Activated B cell treated with CpG ODN at 0.5 μM for 24 hours (primary cell): ENCODE data around the gene UNC119B. TPM values are rescaled to one million over a fixed set of nuclear protein-coding genes. Genes with fewer than 3 reads are reported as not detected.

ENCODE experiments used
- ATAC-seq: fragments of 200-7000 bp; cut with Tn5 transposase; one replicate; pipeline ENCODE4 v1.10.0; 2021; ENCODE audit warnings: low read depth, mild to moderate bottlenecking, moderate library complexity
- CTCF ChIA-PET: fragments of 350-600 bp; sonication (Branson Sonifier 250); formaldehyde crosslinking; loops from one replicate; lab custom pipeline; 2021; ENCODE audit warnings: antibody characterized with exemption; lab: Charles Lee
- POLR2A ChIA-PET: fragments of 350-600 bp; sonication (Branson Sonifier 250); formaldehyde crosslinking; loops from one replicate; lab custom pipeline; 2021; ENCODE audit warnings: antibody characterized with exemption; lab: Charles Lee
- DNase-seq: peaks from one replicate; pipeline ENCODE4 v3.0.0; 2022
- H3K27ac Mint-ChIP-seq: one replicate; pipeline ENCODE4 v1.8.0; 2020; ENCODE audit warnings: mixed read lengths
- H3K27me3 Mint-ChIP-seq: one replicate; pipeline ENCODE4 v1.8.0; 2021; ENCODE audit warnings: mixed read lengths
- H3K36me3 Mint-ChIP-seq: one replicate; pipeline ENCODE4 v1.8.0; 2021; ENCODE audit warnings: low read depth, mixed read lengths
- H3K4me1 Mint-ChIP-seq: one replicate; pipeline ENCODE4 v1.8.0; 2021; ENCODE audit warnings: mixed read lengths
- H3K4me3 Mint-ChIP-seq: one replicate; pipeline ENCODE4 v1.8.0; 2020; ENCODE audit warnings: mild to moderate bottlenecking, mixed read lengths
- H3K9me3 Mint-ChIP-seq: one replicate; pipeline ENCODE4 v1.8.0; 2020; ENCODE audit warnings: mixed read lengths
- CTCF ChIP-seq: fragments of 200-600 bp; IDR thresholded peaks from one replicate; pipeline ENCODE4 v1.8.0; 2022; ENCODE audit warnings: antibody characterized with exemption, mild to moderate bottlenecking
- intact Hi-C: fragments of 100-400 bp; cut with micrococcal nuclease; formaldehyde crosslinking; loops from one replicate; pipeline ENCODE4 v1.15.1; 2024
- total RNA-seq: library from RNA; stranded (reverse); gene quantifications from 2 replicates; pipeline ENCODE4 v1.2.3, GENCODE V29; 2022

Gene UNC119B
- total RNA-seq, 1 donor from 2014 or later = 18.5 TPM

DNA sequence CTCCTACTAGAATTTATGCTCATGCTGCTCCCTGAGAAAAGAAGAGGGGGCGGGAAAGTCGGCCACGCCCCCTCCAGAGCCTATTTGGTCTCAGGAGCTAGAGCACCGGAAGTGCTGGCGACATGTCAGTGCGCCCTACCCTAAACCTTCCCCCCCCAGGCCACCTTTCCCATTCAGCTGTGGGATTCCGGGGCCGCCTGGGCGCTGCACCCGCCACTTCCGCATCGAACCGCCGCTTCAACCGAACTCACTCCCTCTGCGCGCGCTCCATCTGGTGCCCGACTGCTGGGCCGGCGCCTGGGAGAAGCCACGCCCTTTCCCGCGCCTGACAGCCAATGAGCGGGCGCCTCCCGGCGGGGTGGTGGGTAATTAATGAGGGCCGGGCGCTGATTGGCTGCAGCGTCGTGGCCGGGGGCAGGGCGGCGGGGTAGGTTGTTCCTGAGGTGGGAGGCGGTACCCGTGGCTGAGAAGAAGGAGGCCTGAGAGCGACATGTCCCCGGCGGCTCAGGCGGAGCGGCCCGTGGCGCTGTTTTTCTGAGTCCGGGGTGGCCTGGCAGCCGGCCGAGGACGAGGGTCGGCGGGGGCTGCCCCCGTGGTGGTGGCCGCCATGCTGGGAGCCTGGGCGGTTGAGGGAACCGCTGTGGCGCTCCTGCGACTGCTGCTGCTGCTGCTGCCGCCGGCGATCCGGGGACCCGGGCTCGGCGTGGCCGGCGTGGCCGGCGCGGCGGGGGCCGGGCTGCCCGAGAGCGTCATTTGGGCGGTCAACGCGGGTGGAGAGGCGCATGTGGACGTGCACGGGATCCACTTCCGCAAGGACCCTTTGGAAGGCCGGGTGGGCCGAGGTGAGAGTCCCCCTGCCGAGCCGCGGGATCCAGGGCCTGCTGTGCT is 23.3 kb upstream of the UNC119B start, which contains the start of gene MLEC:
MLEC (plus strand) TSS at position 460 of the 888 bp plus-strand sequence; CDS start at position 608, 148 bp downstream.
- peaks cover 43% of the 10 kb centered on the region for H3K4me1 Mint-ChIP-seq
- CTCF ChIA-PET = interaction anchor here (0.6 to 3.5 kb wide), 14 partner anchors 13 to 285 kb away, joined by 3 to 63 read pairs (median 3); partner anchors contain the start of genes CABP1, POP5 and UNC119B
- intact Hi-C loops = loop anchor here (1.0 to 5.0 kb wide), 10 partner anchors 9 to 485 kb away; partner anchors contain the start of genes ACADS, COX6A1, POP5 and RNF10

DNA sequence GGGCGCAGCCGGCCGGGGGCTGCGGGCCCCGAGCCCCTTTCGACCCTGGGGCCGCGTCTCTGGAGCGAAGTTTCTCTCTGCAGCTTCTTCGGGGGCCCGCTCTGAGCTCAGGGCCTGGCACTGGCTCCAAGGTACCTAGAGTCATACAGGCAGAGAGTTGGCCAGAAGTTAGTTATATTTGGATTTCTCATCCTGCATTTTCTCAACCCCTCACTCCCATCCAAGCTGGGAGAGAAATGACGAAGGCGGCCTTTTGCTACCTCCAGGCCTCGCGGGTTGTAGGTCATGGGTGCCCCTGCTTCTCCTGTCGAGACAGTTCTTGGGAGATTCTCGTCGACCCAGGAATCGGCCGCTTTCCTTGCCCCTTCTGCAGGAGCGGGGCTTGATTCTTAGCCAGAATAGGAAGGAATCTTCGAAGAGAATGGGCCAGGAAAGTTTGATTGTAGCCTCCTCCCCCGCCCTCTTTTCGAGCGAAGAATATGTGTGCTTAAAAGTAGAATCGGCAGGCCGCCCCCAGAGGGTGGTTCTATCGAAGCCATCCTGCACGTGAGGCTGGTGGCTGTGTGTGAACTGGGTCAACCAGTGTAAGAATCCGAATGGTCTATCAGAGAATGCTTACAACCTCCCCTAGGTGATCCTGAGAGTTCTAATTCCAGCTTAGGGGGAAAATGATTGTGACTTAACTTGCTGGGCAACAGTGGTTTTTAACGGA is 22.5 kb upstream of the UNC119B start:
- H3K4me1 Mint-ChIP-seq = peaks cover 47% of the 10 kb centered on the region
- no peak for TF ChIP-seq CTCF
- POLR2A ChIA-PET = interaction anchor here (0.7 to 5.7 kb wide), 7 partner anchors 10 to 284 kb away, joined by 3 to 59 read pairs (median 7); partner anchors contain the start of gene UNC119B
- CTCF ChIA-PET = interaction anchor here (1.4 to 3.5 kb wide), 2 partner anchors 39 to 284 kb away, joined by 3 to 63 read pairs; no protein-coding TSS in a partner anchor
- ATAC-seq = no peak
- peak overlapping the region; percentile 63 for H3K27ac Mint-ChIP-seq
- DNase-seq = no peak
- peak overlapping the region; percentile 86 for H3K4me3 Mint-ChIP-seq
- intact Hi-C loops = loop anchor here (1.0 to 5.0 kb wide), 6 partner anchors 27 to 485 kb away; partner anchors contain the start of genes COX6A1, RNF10, RPLP0 and SPPL3
- H3K9me3 Mint-ChIP-seq = no peaks in the 10 kb centered on the region
- H3K36me3 Mint-ChIP-seq = peaks cover 9% of the 10 kb centered on the region
- H3K27me3 Mint-ChIP-seq = no peaks in the 10 kb centered on the region

More for the DNA sequence above, 23.3 kb upstream of the UNC119B start, which contains the start of gene MLEC:
- DNase-seq (peak; percentile 98), ATAC-seq (peak; percentile 77)
- no peak for TF ChIP-seq CTCF
- peak within 1 kb of the TSS; percentile 91 for H3K4me3 Mint-ChIP-seq
- no peaks in the 10 kb centered on the region for H3K27me3 Mint-ChIP-seq
- H3K27ac Mint-ChIP-seq = peak within 1 kb of the TSS; percentile 97
- H3K9me3 Mint-ChIP-seq = no peaks in the 10 kb centered on the region
- POLR2A ChIA-PET = interaction anchor here (0.6 to 5.7 kb wide), 16 partner anchors 9 to 328 kb away, joined by 3 to 59 read pairs (median 4); partner anchors contain the start of genes DYNLL1, SPPL3 and UNC119B
- peaks cover 2% of the 10 kb centered on the region for H3K36me3 Mint-ChIP-seq

DNA sequence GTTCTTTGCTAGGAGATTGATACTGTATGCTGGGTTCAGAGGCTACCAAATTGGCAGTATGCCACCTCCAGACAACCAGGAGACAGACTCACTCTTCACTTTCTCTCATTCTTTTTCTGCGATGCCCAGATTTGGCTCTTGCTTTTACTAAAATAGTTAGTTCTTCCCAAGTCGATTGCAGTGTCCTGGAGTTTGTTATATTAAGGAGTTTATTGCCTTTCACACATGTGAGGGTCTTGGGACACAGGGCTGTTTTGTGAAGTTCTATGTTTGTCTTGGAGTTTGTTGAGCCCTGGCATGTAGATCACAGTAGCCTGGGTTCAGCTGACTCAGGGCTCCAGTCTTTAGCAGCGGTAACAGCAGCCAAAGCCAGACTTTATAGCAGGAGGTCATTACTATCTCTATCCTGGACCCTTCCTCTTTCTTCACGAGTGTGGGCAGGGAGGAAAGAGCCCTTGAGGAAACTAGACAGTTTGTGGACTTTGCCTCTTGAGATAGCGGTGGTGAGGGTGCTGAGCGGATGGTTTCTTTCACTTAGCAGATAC is 21.7 kb upstream of the UNC119B start:
- POLR2A ChIA-PET = interaction anchor here (0.7 to 5.7 kb wide), 4 partner anchors 10 to 40 kb away, joined by 4 to 59 read pairs (median 32); no protein-coding TSS in a partner anchor
- no peaks in the 10 kb centered on the region for H3K27me3 Mint-ChIP-seq

More for the DNA sequence above, 21.7 kb upstream of the UNC119B start:
- Mint-ChIP-seq H3K9me3 (no peaks in the 10 kb centered on the region), H3K4me3 (peak overlapping the region; percentile 86), H3K27ac (no peak overlapping the region), H3K4me1 (peaks cover 43% of the 10 kb centered on the region), H3K36me3 (peaks cover 13% of the 10 kb centered on the region)
- CTCF ChIA-PET = interaction anchor here (3.5 kb wide), 1 partner anchor 40 kb away, joined by 63 read pairs; no protein-coding TSS in a partner anchor
- no peak for TF ChIP-seq CTCF
- intact Hi-C loops = loop anchor here (5.0 kb wide), 2 partner anchors 214 to 486 kb away; partner anchors contain the start of genes RPLP0 and SPPL3
- ATAC-seq (no peak), DNase-seq (no peak)
